BE2C (cell line): Measurements from ENCODE around the gene P2RY6.

Experiments
- DNase-seq: peaks from one replicate; pipeline ENCODE4 v3.0.0-alpha.2; 2020
- H3K27me3 ChIP-seq: fragments of 250-450 bp; sonication (Bioruptor Pico); 2 replicates; pipeline ENCODE4 v1.5.1; 2020; ENCODE audit warnings: mild to moderate bottlenecking
- H3K36me3 ChIP-seq: fragments of 250-450 bp; sonication (Bioruptor Pico); 2 replicates; pipeline ENCODE4 v1.5.1; 2020; ENCODE audit warnings: mild to moderate bottlenecking
- H3K4me1 ChIP-seq: fragments of 250-450 bp; sonication (Bioruptor Pico); 2 replicates; pipeline ENCODE4 v1.5.1; 2020
- H3K4me3 ChIP-seq: 2 replicates; pipeline ENCODE4 v1.5.1; 2011; ENCODE audit warnings: low read depth, low read length
- H3K9me3 ChIP-seq: fragments of 250-450 bp; sonication (Bioruptor Pico); 2 replicates; pipeline ENCODE4 v1.5.1; 2020
- CTCF ChIP-seq: IDR thresholded peaks from 2 replicates; pipeline ENCODE4 v1.5.1; 2012; ENCODE audit warnings: mild to moderate bottlenecking, low read depth, low read length

P2RY6 gene

GRCh38 chr11:73259406-73260126 is 12.6 kb upstream of the P2RY6 start:
- TF ChIP-seq CTCF, result no peak
- no peaks in the 10 kb centered on the region; the same call in 1 of the 2 replicates for H3K4me1 ChIP-seq
- H3K4me3 ChIP-seq, result no peak overlapping the region
- no peaks in the 10 kb centered on the region for H3K36me3 ChIP-seq
- DNase-seq, result no peak
- H3K27me3 ChIP-seq, result no peaks in the 10 kb centered on the region
- no peaks in the 10 kb centered on the region for H3K9me3 ChIP-seq

DNA sequence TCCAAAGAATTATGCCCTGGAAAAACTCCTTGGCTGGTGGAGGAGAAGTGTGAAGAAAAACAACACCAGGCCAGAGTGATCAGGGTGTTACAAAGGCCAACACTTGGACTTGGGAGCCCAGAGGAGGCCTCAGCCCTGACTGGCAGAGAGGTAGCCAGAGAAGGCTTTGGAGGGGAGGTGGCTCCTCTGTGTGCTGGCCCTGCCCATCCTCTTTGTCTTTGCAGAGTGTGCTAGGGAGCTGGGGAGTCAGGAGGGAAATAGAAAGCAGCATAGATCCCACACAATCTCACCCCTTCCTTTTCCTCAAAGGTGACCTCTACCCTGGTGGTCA is 12.0 kb upstream of the P2RY6 start:
- Histone ChIP-seq H3K36me3 (no peaks in the 10 kb centered on the region), H3K9me3 (no peaks in the 10 kb centered on the region), H3K27me3 (no peaks in the 10 kb centered on the region), H3K4me3 (no peak overlapping the region), H3K4me1 (no peaks in the 10 kb centered on the region; the same call in 1 of the 2 replicates)
- DNase-seq, result no peak
- no peak for TF ChIP-seq CTCF

DNA sequence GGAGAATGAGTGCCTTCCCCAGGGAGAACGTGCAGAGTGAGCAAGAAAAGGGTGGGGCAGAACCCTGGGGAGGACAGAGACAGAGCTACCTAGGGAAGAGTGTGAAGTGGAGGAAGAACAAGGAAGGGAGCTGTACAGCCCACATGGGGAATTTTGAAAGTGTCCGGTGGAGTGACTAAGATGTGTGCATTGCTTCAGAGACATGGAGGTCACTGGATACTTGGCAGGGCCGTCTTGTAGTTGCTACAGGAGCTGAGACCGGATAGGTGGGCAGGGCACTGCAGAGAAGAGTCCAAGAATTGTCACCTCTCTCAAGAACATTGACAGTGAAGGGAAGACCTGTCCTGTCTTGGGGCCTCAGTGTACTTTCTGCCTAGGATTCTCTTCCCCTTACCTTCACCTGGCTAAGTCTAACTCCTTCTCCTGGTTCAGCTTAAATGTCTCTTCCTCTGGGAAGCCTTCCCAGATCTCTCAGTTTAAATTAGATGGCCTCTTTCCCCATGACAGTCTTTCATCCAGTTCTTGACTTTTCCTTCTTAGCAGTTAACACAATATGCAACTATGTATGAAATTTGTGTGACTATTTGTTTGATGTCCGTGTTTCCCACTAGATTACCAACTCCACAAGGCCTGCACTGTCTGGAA is 9.2 kb upstream of the P2RY6 start:
- Histone ChIP-seq H3K4me3 (no peak overlapping the region), H3K4me1 (peaks cover 13% of the 10 kb centered on the region), H3K36me3 (no peaks in the 10 kb centered on the region), H3K27me3 (no peaks in the 10 kb centered on the region), H3K9me3 (no peaks in the 10 kb centered on the region)
- no peak for TF ChIP-seq CTCF
- DNase-seq, result no peak

GRCh38 chr11:73263640-73264039 is 8.5 kb upstream of the P2RY6 start:
- H3K27me3 ChIP-seq, result no peaks in the 10 kb centered on the region
- TF ChIP-seq CTCF, result no peak
- no peaks in the 10 kb centered on the region for H3K9me3 ChIP-seq
- no peak for DNase-seq
- peaks cover 16% of the 10 kb centered on the region for H3K4me1 ChIP-seq
- H3K36me3 ChIP-seq, result no peaks in the 10 kb centered on the region
- no peak overlapping the region for H3K4me3 ChIP-seq

- no peaks in the 10 kb centered on the region for H3K27me3 ChIP-seq
- no peak overlapping the region for H3K4me3 ChIP-seq
- H3K9me3 ChIP-seq, result no peaks in the 10 kb centered on the region
- no peaks in the 10 kb centered on the region for H3K36me3 ChIP-seq
- no peak for TF ChIP-seq CTCF
- H3K4me1 ChIP-seq, result peaks cover 30% of the 10 kb centered on the region
- no peak for DNase-seq
Measured at GRCh38 chr11:73265278-73265810, 6.8 kb upstream of the P2RY6 start.

GRCh38 chr11:73265853-73266645 is 6.1 kb upstream of the P2RY6 start:
- H3K9me3 ChIP-seq, result no peaks in the 10 kb centered on the region
- peaks cover 37% of the 10 kb centered on the region for H3K4me1 ChIP-seq
- no peak for DNase-seq
- no peak overlapping the region for H3K4me3 ChIP-seq
- no peaks in the 10 kb centered on the region for H3K27me3 ChIP-seq
- no peaks in the 10 kb centered on the region for H3K36me3 ChIP-seq
- no peak for TF ChIP-seq CTCF
